22Rv1 (cell line): ENCODE data around the gene ASPN.

ENCODE experiments used
- H3K27ac ChIP-seq: fragments of 450-650 bp; 2 replicates; pipeline ENCODE4 v1.5.1; 2017
- CTCF ChIP-seq: fragments of 450-650 bp; IDR thresholded peaks from 2 replicates; pipeline ENCODE4 v1.5.1; 2017; ENCODE audit warnings: mild to moderate bottlenecking
- ZFX ChIP-seq: fragments of 450-650 bp; IDR thresholded peaks from 2 replicates; pipeline ENCODE4 v1.6.1; 2017; ENCODE audit warnings: antibody characterized with exemption, borderline replicate concordance

ASPN gene

DNA sequence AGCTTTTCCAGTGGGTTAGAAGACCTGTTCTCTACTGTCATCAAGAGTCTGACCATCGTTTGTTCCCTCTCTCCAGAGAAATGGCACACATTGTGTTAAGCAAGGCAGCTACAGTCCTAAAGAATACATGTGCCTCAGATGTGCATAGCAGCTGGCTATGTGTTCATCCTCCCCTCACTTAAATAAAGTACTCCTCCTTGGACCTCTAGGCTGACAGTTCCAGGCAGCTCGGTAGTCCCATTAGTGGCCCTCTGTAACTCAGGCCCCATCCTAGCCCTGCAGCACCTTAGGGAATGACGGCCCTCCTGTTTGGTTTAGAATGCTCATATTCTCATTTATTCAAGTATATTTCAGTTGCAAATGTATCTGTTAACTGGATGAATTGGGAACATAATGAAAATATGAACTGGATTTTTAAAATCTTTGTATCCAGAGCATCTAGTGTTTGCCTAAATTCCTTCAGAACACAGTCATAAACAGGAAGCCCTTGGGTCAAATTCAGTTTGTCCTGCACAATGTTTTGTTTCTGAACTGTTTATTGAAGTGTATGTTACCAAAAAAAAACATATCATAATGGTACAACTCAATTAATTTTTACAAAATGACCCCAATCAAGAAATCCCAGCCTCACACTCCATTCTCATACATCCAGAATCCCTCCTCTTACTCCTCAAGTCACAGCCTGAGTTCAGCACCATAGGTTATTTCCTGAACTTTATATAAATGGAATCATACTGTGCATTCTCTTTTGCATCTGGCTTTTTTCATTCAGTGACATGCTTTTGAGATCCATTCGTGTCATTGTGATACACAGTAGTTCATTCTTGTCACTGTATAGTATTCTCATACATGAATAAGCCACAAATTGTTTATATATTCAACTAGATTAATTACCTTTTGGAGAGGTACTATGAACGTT, 1.6 kb upstream of the ASPN start:
- no peak for TF ChIP-seq CTCF
- no peak for TF ChIP-seq ZFX
- no peak overlapping the region for H3K27ac ChIP-seq

DNA sequence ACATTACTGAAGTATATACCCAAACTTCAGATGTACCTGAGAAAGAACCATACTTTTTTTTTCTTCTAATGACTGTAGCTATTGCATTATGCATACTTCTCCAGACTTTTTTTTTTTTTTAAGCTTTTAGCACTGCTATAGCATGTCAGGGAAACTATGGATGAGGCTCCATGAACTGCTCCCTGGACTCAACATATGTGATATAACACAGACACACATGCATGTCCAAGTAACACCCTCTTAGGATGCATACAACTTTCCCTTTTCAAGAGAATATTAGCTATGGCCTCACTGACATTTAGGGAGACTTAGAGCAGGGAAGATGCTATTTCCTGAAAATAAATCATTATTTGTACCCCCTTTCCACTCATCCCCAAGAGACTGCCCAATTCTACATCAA, 499 bp upstream of the ASPN start:
- TF ChIP-seq ZFX: no peak
- no peak for TF ChIP-seq CTCF
- no peak overlapping the region for H3K27ac ChIP-seq

- TF ChIP-seq CTCF: no peak
- TF ChIP-seq ZFX: no peak
- no peak overlapping the region for H3K27ac ChIP-seq
Measured at GRCh38 chr9:92480986-92481633, 1.2 kb downstream of the ASPN start.

- TF ChIP-seq ZFX (no peak), CTCF (no peak)
- H3K27ac ChIP-seq: no peak overlapping the region
Measured at GRCh38 chr9:92480291-92480771, 2.0 kb downstream of the ASPN start.

GRCh38 chr9:92479346-92479745, 3.0 kb downstream of the ASPN start:
- TF ChIP-seq CTCF (no peak), ZFX (no peak)

GRCh38 chr9:92478783-92479182, 3.5 kb downstream of the ASPN start:
- TF ChIP-seq ZFX: no peak
- TF ChIP-seq CTCF: no peak
- H3K27ac ChIP-seq: no peak overlapping the region

More at GRCh38 chr9:92479346-92479745, 3.0 kb downstream of the ASPN start:
- no peak overlapping the region for H3K27ac ChIP-seq

DNA sequence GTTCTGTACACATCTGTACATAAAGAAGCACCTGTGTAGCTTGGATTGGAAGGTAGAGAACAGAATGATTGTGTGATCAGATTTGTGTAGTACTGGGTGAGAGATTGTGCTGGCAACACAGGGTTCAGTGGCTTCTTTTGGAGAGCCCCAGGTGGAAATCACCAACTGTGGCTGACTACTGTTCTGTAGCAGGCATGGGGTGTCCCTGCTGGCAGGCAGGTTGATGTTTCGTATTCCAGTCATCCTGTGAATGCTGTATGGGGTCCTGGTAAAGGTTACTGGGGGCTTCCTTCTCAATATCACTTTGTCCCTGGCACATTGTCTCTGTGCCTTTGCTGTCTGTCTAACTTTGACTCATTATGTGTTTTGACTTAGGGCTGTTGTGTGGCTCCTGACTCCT, 5.3 kb downstream of the ASPN start:
- H3K27ac ChIP-seq: no peak overlapping the region
- TF ChIP-seq CTCF: no peak
- TF ChIP-seq ZFX: no peak
